ENCODE measurements around the gene AKAP3.
A peak's percentile ranks its signal among the peaks of the same experiment; 100 is the strongest.

AKAP3 gene

DNA sequence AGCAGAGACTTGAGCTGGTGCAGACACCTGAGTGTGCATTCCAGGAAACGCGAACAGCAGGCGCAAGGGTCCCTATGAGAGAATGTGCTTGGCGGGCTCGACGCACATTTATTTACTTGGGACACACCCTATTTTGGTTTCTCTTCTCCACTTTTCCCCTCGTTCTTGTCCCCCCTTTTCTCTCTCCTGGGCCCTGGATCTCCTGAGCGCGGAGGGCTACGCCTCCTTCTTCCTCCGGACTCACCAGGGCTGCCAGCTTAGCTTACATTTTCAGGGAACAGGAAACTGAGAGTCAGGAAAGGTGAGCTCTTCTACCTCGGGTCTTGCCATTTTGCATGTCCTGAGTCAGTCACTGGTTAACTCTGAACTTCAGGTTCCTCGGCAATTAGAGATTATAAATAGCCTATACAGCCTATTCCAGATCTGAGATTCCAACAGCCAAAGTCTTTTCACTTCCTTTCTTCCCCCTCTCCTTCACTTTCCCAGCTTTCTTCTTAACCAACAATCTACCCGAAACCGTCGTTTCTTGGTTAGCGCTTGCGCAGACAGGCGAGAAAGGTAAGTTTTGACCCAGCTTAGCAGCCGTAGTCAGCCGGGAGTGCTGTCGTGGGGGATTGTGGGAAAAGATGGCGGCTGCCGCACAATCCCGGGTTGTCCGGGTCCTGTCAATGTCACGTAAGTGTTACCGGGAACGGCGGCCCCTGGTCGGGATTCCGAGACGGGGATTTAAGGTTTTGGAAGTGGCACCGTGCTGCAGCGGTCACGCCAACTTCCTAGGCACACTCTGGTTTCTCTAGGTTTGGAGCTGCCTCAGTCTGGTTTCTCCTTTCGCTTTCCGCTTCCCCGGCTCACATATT lies at the start of gene AKAP3, which contains the start of gene NDUFA9:
Gene AKAP3, minus strand, starts transcription at position 551 of the 857 bp plus-strand sequence. CDS start 10,855 bp downstream, outside the sequence.
Gene NDUFA9, plus strand, starts transcription at position 614 of the 857 bp plus-strand sequence. Its CDS starts 13 bp downstream, at position 627.
- DNase-seq (ENCODE audit: low spot score) = peak; percentile 91

DNA sequence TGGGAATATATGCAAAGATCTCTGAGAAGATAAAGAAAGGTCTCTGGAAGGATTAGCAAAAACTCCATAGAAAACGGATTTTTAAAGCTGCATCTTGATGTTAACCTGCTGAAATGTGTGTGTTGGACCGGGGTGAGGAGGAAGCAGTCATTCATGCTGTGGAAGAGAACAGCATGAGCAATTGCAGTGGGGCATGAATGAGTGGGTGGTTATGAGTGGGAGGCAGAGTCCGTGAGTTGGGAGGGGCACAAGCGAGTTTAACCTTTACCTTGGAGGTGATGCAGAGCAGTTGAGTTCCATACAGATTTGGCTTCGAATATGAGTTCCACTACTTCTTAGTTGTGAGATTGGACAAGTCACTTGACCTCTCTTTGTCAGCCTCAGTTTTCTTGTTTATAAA lies 41.9 kb upstream of the AKAP3 start:
- no peak for DNase-seq (ENCODE audit: low spot score)

DNA sequence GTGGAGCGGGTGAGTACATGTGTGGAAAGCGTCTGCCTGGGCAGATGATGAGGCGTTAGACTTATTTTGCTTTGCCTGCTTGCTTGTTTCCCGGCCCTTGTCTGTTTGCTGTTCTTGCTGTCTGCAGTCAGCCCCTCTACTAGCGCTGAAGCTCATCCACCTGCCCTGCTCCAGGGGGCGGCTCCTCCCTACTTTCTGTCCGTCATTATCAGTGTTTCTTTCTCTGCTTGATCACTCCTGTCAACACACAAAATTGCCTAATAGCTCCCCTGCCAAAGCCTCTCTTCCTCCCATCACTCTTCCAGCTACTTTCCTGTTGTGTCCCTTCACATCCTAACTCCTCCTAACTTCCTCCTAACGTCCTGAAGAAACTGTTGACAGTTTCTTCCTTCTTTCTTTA lies 36.5 kb upstream of the AKAP3 start:
- no peak for DNase-seq (ENCODE audit: low spot score)

DNA sequence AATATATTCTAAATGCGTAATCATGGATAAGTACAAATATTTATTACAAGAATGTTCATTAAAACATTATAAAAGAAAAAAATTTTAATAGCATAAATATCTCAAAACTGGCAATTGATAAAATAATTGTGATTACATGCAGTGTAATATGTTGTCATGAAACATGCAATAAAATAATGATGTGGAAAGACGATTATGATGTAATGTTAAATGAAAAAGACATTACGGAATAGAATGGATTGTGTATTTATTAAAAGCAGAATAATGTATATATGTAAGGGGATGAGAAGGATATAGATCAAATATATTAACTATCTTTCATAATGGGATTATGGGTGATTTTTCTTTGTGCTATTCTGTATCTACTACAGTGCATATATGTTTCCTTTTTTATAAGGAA lies 32.9 kb upstream of the AKAP3 start:
- DNase-seq (ENCODE audit: low spot score) = no peak

DNA sequence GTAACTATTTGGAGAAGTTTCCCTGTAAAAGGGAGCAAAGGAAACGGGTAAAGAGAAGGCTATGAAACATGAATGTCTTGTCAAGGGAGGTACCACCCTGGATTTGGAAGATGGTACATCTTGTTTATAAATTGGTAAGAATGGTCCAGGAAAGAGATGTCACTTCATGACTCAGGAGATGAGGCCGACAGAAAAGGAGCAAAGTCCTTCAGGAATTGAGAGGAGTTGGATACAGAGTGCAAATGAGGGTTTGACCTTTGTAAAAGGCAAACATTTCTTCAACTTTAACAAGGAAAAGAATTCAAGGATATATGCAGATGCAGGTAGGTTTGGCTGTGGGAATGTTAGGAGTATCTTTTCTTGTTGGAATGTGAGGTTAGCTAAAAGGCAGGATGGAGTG lies 30.9 kb upstream of the AKAP3 start:
- no peak for DNase-seq (ENCODE audit: low spot score)

DNA sequence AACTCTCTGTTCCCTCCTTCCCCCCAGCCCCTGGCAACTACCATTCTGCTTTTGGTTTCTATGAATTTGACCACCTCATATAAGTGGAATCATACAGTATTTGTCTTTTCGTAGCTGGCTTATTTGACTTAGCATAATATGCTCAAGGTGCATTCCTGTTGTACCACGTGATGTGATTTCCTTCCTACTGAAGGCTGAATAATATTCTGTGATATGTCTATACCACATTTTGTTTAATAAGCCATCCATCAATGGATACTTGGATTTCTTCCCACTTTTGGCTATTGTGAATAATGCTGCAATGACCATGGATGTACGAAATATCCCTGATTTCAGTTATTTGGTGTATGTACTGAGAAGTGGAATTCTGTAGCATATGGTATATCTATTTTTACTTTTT lies 16.4 kb upstream of the AKAP3 start:
- no peak for DNase-seq (ENCODE audit: low spot score)

DNA sequence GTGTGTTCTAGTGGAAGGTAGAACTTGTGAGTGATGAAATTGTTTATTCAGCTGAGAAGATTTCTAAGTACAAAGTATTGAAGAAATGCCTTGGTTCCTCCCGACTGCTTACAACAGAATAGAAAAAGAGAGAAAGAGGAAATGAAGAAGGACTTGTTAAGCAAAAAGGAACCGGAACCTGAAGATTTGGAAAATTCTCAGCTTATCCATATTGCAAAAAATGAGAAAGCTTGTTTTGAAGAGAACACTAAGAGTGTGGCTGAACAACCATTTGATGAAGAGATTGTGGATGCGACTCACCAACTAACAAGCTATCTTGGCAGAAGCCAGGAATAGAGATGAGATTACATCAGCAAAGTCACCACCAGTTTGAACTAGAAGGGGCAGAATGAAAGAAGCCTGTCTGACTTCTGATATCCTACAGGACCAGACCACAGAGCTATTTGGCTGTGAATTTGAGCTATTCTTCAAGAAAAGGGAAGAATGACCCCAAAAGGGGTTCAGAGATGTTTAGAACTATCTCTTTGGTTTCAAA lies 15.2 kb upstream of the AKAP3 start:
- no peak for DNase-seq (ENCODE audit: low spot score)

DNA sequence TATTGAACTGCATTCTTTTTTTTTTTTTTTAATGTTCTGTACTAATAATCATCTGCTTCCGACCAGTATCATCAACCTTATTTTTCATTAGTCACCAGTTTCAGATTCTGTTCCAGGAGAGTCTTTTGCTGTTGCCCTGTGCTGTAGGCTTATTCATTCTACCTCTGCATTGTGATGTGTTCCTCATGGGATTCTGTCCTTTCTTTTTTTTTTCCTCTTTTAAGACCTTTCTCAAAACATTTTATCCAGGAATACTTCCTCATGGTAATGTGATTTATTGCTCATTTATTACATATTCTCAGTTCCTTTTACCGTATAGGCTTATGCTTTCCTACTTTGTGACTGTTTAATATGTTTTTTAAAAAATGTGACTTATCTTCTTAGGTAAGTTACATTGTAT lies 4.8 kb upstream of the AKAP3 start:
- no peak for DNase-seq (ENCODE audit: low spot score)

DNA sequence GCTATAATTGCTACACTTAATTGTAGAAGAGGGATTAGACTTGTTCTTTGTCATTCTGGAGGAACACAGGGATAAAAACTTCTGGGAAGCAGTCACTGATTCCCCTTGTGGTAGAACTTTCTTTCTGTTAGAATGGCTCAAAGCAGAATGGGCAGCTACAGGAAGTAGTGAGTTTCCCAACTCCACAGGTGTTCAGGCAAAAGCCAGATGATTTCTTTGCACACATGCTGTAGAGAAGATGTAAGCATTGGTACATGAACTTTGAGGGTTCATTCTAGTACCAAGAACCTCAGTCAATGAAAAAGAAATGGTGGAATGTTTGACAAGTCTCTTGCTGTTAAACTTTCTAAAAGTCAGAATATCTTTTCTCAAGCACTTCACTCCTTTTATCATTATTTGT lies 4.4 kb upstream of the AKAP3 start:
- DNase-seq (ENCODE audit: low spot score) = no peak

DNA sequence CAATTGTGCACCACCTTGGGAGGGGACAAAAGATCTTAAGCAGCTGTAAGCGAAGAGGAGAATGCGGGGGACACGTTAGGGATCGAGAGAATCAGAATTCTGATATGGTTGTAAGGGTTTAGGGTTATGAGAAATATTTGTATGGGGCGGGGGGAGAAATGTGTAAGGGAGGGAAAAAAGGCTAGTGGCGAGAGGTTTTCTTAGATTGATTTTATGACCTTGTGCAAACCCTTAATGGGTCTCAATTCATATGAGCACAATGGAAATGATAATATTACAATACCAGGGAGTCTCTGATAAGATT lies 459 bp upstream of the AKAP3 start:
- no peak for DNase-seq (ENCODE audit: low spot score)

DNA sequence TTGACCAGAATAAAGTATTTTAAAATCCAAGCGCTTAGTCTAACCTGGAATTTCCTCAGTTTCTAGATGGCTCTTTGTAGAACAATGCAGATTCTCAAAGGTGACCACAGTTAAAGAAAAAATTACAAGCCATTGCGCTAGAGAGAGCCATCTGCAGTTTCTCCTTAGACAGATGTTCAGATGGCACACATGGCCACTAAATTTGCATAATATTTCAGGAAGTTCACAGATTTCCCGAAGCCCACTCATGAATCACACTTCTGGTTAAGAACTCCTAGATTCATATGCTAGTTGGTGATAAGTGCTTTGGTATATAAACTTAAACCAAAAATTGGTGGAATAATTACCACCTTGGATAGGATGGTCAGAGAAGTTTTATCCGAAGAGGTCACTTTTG lies 749 bp downstream of the AKAP3 start:
- peak; percentile 28 for DNase-seq (ENCODE audit: low spot score)

DNA sequence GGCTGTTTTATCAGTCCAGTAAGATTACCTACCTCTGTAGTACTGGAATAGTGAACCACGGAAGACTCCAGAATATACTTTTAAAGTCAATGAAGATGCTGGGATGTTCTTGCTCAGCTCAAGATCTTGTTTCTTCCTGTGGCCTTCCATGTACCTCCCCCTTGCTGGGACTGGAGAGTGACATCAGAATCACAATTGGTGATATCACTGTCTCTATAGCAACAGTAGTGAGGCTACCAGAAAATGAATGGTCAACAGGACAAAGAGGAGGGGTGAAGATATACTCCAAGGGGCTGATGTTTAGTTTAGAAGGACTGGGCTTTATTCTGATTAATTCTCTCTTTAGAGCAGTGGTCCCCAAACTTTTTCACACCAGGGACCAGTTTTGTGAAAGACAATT lies 3.8 kb downstream of the AKAP3 start:
- DNase-seq (ENCODE audit: low spot score) = no peak

DNA sequence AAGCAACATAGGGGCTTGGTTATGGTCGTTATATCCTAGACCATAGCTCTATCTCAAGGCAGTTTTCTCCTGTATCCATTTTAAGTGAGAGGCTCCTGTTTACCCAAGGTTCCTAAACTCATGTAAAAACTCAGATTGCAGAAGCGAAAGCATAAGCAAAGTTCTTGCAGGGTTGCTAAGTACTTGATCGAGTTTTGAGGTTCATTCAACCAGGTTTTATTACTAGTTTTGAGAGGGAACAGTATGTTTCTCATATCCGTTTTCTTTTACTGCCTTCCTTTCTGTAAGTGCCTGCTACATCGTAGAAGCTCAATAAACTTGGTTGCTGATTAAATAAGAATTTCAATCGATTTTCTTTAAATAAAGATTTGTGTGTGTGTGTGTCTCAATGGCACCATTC lies 5.1 kb downstream of the AKAP3 start:
- DNase-seq (ENCODE audit: low spot score) = no peak

DNA sequence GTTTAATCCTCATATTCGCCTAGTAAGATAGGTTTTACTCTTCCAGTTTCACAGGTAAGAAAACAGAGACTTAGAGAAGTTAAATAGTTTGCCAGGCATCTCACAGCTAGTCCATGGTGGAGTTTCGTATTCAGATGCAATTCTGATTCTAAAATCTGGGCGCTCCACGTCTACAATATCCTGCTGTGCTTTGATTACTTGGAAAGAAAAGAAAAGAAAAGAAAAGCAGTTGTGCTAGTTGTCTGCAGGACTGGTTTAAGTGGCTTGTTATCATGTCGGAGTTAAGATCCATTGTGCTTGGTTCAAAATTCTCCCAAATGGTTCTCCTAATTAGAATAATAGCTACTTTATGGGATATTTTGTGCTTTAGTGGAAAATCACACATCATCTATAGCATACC lies 18.6 kb downstream of the AKAP3 start:
- no peak for DNase-seq (ENCODE audit: low spot score)

DNA sequence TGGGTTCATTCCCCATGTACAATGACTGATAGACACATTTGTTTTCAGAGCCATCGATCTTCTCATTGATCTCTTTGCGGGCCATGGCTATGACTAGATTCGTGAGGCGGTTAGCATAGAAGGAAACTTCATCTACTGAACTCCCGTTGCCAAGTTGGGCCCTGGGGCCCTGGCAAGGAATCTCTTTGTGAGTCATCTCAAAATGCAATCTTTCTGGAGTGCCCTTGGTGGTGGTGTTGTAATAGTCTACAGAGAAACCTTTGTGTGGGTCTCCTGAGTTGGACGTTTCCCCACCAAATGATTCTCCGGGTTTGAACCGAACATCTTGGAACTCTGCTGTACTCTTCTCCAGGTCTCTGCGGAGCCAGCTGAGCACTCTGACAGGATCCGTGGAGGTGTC lies 20.4 kb downstream of the AKAP3 start:
- no peak for DNase-seq (ENCODE audit: low spot score)

DNA sequence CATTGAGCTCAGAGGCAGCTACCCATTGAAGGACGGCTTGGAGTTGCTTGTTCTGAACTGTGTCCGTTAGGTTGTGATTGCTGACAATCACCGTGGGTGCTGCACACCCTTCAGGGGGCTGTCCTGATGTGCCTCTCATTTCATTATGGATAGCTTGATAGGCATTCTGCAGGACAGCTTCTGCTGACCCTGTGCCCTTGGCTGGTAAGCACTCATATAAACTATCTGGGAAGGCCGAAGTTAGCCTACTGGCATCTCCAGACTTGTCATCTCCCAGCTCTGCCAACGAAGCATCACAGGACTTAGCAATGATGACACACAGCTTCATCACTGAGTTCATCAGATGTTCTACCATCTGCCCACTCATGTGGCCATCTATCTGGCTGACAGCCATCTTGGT lies 22.3 kb downstream of the AKAP3 start:
- no peak for DNase-seq (ENCODE audit: low spot score)

DNA sequence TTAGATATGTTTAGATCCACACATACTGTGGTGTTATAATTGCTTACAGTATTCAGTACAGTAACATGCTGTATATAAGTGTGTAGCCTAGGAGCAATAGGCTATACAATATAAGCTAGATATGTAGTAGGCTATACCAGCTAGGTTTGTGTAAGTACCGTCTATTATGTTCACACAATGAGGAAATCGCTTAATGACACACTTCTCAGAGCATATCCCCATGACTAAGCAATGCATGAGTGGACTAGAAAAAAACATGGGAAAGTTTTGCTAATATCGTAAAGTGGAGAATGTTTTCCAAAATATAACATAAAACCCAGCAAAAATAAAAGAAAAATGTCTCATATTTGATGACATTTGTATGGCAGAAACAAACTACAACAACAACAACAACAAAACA lies 27.3 kb downstream of the AKAP3 start:
- no peak for DNase-seq (ENCODE audit: low spot score)

DNA sequence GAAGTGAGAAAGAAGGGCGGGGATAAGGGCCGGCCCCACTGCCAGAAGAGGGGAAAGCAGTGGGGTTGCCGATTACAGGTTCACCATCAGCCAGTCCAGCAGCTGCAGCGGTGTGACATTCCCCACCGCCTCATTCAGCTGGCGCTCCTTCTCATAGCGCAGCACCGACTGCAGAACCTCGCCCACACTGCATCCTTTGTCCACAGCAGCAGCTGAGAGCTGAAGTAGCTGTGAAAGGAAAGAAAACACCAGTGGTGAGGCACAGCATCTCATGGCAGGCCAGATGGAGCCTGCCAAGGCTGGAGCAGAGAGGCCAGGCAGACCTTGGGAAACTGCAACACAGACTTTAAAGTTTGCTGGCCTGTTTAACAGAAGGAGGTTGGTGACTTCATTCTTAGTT lies 33.2 kb downstream of the AKAP3 start:
- no peak for DNase-seq (ENCODE audit: low spot score)

DNA sequence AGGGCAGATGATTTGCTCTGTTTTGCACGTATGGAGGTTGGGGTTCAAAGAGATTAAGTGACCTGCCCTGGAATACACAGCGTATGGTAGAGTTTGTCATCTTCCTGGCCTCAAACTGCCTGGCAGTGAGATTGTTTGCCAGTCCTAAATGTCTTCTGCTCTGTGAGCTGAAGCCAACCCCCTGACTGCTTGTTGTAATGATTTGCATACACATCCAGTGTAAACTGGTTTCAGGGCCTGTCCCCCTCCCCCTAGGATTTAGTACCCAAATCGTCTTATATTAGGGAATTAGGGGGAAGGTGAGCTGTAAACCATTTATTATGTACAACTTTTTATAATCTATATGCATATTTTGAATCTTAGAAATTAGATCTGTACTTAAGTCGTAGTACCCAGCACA lies 38.4 kb downstream of the AKAP3 start:
- no peak for DNase-seq (ENCODE audit: low spot score)

DNA sequence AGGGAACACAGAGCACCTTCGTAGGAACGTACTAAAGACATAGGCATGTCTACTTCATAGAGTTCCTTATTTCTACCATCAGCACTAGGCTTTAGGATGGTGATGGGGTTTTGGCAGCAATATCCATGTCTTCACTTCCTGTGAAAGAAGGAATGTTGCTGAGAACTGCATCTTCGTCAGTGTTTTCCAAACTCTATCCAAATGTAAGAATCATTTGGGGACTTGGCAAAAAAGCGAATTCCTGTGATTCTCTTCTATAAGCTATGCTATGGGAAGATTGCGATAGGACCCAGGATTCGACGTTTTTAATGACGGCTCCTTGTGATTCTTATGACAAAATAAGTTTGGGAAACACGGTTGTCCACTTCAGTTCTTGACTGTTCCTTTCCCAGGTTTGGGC lies 39.8 kb downstream of the AKAP3 start:
- DNase-seq (ENCODE audit: low spot score) = no peak

DNA sequence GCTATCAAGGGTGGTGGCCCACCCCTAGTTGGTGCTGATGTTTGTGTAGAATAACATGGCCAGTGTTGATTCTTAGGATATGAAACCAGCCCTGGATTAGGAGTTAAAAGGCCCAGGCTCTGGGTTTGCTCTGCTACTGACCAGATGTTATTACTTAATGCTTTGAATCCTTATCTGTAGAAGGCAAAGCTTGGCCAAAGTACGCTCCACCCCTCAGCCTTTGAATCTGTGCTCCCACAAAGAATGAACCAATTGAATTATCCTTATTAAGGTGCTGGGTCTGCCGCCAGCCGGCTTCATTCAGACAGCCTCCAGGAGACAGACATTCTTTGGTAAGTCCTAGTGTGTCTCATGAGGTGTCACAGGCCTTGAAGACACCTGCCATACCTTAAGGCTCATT lies 41.8 kb downstream of the AKAP3 start:
- DNase-seq (ENCODE audit: low spot score) = no peak

DNA sequence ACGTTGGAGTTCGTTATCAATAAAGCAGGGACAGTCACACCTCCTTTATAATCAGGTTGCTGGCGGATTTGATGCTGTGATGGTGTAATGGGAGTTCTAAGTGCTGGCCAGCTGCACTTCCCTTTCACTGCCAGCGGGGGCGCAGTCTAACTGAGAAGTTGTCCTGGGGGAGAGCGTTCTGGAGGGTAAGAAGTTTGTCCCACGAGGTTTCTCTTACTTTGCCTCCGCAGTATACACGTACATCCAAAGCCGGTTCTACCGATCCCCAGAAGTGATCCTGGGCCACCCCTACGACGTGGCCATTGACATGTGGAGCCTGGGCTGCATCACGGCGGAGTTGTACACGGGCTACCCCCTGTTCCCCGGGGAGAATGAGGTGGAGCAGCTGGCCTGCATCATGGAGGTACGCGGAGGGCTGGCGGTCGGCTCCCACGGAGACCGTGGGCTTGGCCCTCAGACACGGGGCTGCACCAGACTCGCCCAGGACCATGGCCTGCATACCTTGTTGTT lies 44.1 kb downstream of the AKAP3 start:
- peak; percentile 96 for DNase-seq (ENCODE audit: low spot score)

DNA sequence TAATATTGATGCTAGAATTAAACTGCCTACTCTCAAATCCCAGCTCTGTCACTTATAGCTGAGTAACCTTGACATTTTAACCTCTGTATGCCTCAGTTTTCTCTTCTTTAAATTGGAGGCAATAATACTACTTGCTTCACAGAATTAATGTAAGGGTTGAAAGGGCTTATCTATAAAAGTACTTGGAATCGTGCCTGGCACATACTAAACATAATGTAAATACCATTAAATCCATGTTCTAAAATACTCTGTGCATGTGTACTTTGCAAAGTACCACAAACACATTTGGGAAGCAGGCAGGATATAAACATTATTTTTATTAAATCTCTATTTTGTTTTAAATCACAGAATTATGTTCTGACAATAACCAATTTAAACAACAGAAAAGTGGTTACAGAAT lies 44.9 kb downstream of the AKAP3 start:
- DNase-seq (ENCODE audit: low spot score) = no peak

DNA sequence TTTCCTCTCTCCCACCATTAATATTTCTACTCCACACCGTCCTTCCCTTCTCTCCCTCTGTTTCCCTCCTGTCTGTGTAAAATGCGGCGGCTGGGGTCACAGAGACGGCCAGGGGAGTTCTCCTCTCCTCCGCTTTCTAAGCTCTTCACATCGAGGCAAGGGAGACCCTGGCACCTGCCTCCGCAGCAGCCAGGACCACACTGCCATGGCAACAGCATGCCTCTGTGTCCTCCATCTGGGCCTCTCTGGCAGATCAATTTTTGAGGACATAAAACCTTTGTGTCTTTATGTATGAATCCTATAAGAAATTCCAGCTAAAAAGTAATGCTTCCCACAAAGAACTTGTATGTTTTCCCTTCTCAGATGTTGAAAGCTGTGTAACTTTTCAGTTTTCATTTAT lies 45.4 kb downstream of the AKAP3 start:
- DNase-seq (ENCODE audit: low spot score) = no peak

Measured in SW480 (cell line).